K562 (cell line): ENCODE data around the gene AANAT. TPM values are rescaled to one million over a fixed set of nuclear protein-coding genes. Genes with fewer than 3 reads are reported as not detected.

Source experiments
- FOXP1 ChIP-seq: sonication (generic); formaldehyde crosslinking; IDR thresholded peaks from 2 replicates; pipeline ENCODE4 v1.8.0; 2022; ENCODE audit warnings: mild to moderate bottlenecking, missing genetic modification reagents
- HNRNPK ChIP-seq: fragments of 200-400 bp; formaldehyde crosslinking; IDR thresholded peaks from one replicate; pipeline ENCODE4 v1.6.1; 2018; ENCODE audit warnings: mild to moderate bottlenecking, low read depth, low read length; ENCODE audit not compliant: poor library complexity, severe bottlenecking
- NR4A1 ChIP-seq, 2 experiments: fragments of 250-450 bp in 1 of 2; fragments of 450-650 bp in 1 of 2; sonication (Bioruptor Pico) in 1 of 2; IDR thresholded peaks; 2 replicates each; pipeline versions ENCODE4 v1.4.0 to v1.6.1; 2016 to 2020; ENCODE audit warnings: mild to moderate bottlenecking in 2 of 2, missing compliant biosample characterization in 1 of 2, missing genetic modification characterization in 1 of 2, moderate library complexity in 1 of 2
- ZNF3 ChIP-seq: fragments of 250-450 bp; sonication (Bioruptor Pico); IDR thresholded peaks from 2 replicates; pipeline ENCODE4 v1.5.0; 2021; ENCODE audit warnings: mild to moderate bottlenecking, moderate library complexity
- polyA plus RNA-seq, 8 experiments: library from polyadenylated mRNA; depleted of rRNA in 4 of 8; stranded (reverse) in 5 of 8; unstranded in 3 of 8; fragments of >200 nt; fragmentation: Nextera tagmentation in 2 of 8; fragmentation: Illumina TruSeq in 1 of 8; extraction: Ambion mirVana in 2 of 8; extraction: Trizol in 1 of 8; gene quantifications; 2 replicates each; pipeline versions ENCODE4 v1.2.1 to v1.2.3, GENCODE V29; 2011 to 2014; ENCODE audit warnings: inconsistent platforms in 1 of 8, missing spikeins in 1 of 8
- total RNA-seq, 7 experiments: library from RNA; depleted of rRNA in 6 of 7; stranded (reverse); fragments of >200 nt in 6 of 7; fragmentation: Illumina TruSeq in 2 of 7; extraction: Trizol in 2 of 7; gene quantifications; 2 replicates each; pipeline versions ENCODE4 v1.2.1 to v1.2.3, GENCODE V29; 2011 to 2021; ENCODE audit warnings: low replicate concordance in 1 of 7
- TF ChIP-seq, protein P1 (sequence below), 2 experiments: IDR thresholded peaks; 2 replicates each; pipeline ENCODE4 v1.6.1; 2012; ENCODE audit warnings: improper control_type of control experiment in 2 of 2, low read depth in 2 of 2, low read length in 2 of 2, borderline replicate concordance in 1 of 2
- TF ChIP-seq, protein P2 (sequence below): fragments of 200-600 bp; sonication (generic); IDR thresholded peaks from one replicate; pipeline ENCODE4 v1.6.1; 2012; ENCODE audit warnings: mild to moderate bottlenecking, low read depth, low read length, inconsistent platforms
- TF ChIP-seq, protein P3 (sequence below), 2 experiments: IDR thresholded peaks in 1 of 2; conservative IDR thresholded peaks in 1 of 2; 2 replicates each; pipeline ENCODE4 v1.6.1; 2016; ENCODE audit warnings: low read depth in 2 of 2, mild to moderate bottlenecking in 1 of 2, missing compliant biosample characterization in 1 of 2, missing genetic modification characterization in 1 of 2, moderate library complexity in 1 of 2

Gene AANAT
- total and polyA plus RNA-seq, 9 of the 15 experiments (the other 6 are each of a cell fraction or from before 2014, with no cell fraction given) = not detected

DNA sequence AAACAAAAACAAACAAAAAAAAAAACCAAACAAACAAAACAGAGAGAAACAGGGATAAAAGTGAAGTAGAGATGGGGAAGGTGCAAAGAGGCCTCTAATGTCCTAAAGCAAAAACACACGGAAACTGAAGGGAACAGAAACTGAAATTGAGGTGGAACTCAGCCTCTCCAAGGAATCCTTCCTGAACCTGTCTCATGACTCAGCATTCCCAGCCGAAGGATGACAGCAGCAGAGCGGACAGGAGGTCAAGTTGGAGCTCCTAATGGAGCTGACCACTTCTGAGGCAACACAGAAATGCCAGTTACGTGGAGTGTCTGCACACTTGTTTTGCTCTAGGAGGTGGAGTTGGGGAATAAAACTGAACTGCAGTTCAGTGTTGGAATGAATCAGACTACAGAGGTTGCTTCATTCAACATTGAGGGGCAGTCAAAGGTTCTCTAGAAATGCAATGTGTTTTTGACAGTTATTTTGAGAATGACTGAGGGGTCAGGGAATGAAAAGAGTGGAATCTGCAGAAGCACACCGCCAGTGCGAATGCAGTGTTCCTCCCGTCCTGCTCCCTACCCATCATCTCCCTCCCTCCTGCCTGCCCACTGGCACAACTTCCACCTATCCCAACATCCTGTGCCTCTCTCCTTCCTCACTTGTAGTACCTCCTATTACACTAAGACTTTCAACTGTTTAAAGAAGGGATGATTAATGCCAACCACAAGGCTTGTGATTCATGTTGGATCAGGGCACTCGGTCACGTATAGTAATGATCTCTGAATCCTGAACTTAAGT, 20.8 kb upstream of the AANAT start (continued):
- TF ChIP-seq, protein P1, sequence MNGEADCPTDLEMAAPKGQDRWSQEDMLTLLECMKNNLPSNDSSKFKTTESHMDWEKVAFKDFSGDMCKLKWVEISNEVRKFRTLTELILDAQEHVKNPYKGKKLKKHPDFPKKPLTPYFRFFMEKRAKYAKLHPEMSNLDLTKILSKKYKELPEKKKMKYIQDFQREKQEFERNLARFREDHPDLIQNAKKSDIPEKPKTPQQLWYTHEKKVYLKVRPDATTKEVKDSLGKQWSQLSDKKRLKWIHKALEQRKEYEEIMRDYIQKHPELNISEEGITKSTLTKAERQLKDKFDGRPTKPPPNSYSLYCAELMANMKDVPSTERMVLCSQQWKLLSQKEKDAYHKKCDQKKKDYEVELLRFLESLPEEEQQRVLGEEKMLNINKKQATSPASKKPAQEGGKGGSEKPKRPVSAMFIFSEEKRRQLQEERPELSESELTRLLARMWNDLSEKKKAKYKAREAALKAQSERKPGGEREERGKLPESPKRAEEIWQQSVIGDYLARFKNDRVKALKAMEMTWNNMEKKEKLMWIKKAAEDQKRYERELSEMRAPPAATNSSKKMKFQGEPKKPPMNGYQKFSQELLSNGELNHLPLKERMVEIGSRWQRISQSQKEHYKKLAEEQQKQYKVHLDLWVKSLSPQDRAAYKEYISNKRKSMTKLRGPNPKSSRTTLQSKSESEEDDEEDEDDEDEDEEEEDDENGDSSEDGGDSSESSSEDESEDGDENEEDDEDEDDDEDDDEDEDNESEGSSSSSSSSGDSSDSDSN (IDR thresholded peaks at IDR 0.05; ENCODE audit: borderline replicate concordance in 1 of 2, low read depth in 2 of 2, low read length in 2 of 2) = no peak
- TF ChIP-seq FOXP1 (CRISPR knock-in tag) (no peak), NR4A1 (CRISPR knock-in tag; IDR thresholded peaks at IDR 0.05) (no peak), NR4A1 (tag; IDR thresholded peaks at IDR 0.05) (no peak), HNRNPK (no peak), ZNF3 (CRISPR knock-in tag) (no peak)
- TF ChIP-seq, protein P2, sequence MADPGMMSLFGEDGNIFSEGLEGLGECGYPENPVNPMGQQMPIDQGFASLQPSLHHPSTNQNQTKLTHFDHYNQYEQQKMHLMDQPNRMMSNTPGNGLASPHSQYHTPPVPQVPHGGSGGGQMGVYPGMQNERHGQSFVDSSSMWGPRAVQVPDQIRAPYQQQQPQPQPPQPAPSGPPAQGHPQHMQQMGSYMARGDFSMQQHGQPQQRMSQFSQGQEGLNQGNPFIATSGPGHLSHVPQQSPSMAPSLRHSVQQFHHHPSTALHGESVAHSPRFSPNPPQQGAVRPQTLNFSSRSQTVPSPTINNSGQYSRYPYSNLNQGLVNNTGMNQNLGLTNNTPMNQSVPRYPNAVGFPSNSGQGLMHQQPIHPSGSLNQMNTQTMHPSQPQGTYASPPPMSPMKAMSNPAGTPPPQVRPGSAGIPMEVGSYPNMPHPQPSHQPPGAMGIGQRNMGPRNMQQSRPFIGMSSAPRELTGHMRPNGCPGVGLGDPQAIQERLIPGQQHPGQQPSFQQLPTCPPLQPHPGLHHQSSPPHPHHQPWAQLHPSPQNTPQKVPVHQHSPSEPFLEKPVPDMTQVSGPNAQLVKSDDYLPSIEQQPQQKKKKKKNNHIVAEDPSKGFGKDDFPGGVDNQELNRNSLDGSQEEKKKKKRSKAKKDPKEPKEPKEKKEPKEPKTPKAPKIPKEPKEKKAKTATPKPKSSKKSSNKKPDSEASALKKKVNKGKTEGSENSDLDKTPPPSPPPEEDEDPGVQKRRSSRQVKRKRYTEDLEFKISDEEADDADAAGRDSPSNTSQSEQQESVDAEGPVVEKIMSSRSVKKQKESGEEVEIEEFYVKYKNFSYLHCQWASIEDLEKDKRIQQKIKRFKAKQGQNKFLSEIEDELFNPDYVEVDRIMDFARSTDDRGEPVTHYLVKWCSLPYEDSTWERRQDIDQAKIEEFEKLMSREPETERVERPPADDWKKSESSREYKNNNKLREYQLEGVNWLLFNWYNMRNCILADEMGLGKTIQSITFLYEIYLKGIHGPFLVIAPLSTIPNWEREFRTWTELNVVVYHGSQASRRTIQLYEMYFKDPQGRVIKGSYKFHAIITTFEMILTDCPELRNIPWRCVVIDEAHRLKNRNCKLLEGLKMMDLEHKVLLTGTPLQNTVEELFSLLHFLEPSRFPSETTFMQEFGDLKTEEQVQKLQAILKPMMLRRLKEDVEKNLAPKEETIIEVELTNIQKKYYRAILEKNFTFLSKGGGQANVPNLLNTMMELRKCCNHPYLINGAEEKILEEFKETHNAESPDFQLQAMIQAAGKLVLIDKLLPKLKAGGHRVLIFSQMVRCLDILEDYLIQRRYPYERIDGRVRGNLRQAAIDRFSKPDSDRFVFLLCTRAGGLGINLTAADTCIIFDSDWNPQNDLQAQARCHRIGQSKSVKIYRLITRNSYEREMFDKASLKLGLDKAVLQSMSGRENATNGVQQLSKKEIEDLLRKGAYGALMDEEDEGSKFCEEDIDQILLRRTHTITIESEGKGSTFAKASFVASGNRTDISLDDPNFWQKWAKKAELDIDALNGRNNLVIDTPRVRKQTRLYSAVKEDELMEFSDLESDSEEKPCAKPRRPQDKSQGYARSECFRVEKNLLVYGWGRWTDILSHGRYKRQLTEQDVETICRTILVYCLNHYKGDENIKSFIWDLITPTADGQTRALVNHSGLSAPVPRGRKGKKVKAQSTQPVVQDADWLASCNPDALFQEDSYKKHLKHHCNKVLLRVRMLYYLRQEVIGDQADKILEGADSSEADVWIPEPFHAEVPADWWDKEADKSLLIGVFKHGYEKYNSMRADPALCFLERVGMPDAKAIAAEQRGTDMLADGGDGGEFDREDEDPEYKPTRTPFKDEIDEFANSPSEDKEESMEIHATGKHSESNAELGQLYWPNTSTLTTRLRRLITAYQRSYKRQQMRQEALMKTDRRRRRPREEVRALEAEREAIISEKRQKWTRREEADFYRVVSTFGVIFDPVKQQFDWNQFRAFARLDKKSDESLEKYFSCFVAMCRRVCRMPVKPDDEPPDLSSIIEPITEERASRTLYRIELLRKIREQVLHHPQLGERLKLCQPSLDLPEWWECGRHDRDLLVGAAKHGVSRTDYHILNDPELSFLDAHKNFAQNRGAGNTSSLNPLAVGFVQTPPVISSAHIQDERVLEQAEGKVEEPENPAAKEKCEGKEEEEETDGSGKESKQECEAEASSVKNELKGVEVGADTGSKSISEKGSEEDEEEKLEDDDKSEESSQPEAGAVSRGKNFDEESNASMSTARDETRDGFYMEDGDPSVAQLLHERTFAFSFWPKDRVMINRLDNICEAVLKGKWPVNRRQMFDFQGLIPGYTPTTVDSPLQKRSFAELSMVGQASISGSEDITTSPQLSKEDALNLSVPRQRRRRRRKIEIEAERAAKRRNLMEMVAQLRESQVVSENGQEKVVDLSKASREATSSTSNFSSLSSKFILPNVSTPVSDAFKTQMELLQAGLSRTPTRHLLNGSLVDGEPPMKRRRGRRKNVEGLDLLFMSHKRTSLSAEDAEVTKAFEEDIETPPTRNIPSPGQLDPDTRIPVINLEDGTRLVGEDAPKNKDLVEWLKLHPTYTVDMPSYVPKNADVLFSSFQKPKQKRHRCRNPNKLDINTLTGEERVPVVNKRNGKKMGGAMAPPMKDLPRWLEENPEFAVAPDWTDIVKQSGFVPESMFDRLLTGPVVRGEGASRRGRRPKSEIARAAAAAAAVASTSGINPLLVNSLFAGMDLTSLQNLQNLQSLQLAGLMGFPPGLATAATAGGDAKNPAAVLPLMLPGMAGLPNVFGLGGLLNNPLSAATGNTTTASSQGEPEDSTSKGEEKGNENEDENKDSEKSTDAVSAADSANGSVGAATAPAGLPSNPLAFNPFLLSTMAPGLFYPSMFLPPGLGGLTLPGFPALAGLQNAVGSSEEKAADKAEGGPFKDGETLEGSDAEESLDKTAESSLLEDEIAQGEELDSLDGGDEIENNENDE = no peak
- TF ChIP-seq, protein P3, sequence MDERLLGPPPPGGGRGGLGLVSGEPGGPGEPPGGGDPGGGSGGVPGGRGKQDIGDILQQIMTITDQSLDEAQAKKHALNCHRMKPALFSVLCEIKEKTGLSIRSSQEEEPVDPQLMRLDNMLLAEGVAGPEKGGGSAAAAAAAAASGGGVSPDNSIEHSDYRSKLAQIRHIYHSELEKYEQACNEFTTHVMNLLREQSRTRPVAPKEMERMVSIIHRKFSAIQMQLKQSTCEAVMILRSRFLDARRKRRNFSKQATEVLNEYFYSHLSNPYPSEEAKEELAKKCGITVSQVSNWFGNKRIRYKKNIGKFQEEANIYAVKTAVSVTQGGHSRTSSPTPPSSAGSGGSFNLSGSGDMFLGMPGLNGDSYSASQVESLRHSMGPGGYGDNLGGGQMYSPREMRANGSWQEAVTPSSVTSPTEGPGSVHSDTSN (CRISPR knock-in tag; IDR thresholded peaks at IDR 0.05; ENCODE audit: low read depth) = no peak
- TF ChIP-seq, protein P3 (tag; conservative IDR thresholded peaks at IDR 0.05; ENCODE audit: low read depth) = no peak
